ENCODE results near the gene OR10A5.
"Not testable (repeated sequence)": the region's sequence is repeated elsewhere in the genome, so short reads cannot be mapped to it uniquely, and the experiment has no call there.

Gene OR10A5

GRCh38 chr11:6876325-6876724, 30.8 kb downstream of the OR10A5 start, which contains the start of gene OR10A4:
TSS of gene OR10A4 (plus strand) at chr11:6876625. CDS start at chr11:6876648, 23 bp downstream.
- no peak for DNase-seq (ENCODE audit: low read depth)

DNA sequence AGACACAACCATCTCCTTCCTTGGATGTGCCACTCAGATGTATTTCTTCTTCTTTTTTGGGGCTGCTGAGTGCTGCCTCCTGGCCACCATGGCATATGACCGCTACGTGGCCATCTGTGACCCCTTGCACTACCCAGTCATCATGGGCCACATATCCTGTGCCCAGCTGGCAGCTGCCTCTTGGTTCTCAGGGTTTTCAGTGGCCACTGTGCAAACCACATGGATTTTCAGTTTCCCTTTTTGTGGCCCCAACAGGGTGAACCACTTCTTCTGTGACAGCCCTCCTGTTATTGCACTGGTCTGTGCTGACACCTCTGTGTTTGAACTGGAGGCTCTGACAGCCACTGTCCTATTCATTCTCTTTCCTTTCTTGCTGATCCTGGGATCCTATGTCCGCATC, 31.4 kb downstream of the OR10A5 start:
- no peak for DNase-seq (ENCODE audit: low read depth)

DNA sequence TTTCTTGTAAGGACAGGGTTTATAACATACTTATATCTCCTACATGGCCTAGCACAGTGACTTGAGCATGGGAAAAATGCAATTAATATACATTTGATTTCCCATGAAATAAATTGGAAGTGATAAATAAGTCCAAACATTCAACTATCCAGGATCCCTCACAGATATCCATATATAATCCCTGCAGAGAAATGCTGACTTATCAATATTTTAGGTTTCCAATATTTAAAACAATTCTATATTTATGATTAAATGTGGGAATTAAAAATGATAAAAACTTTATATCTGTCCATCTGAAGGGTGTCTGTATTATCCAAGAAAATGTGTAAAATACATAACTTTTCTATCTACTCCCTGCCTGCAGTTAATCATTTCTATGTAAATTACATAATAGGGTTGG, 37.3 kb downstream of the OR10A5 start:
- DNase-seq (ENCODE audit: low read depth): no peak

- DNase-seq (ENCODE audit: low read depth): not testable (repeated sequence)
Observed at GRCh38 chr11:6887711-6888110, 42.2 kb downstream of the OR10A5 start.

GRCh38 chr11:6888830-6889229, 43.3 kb downstream of the OR10A5 start:
- no peak for DNase-seq (ENCODE audit: low read depth)

DNA sequence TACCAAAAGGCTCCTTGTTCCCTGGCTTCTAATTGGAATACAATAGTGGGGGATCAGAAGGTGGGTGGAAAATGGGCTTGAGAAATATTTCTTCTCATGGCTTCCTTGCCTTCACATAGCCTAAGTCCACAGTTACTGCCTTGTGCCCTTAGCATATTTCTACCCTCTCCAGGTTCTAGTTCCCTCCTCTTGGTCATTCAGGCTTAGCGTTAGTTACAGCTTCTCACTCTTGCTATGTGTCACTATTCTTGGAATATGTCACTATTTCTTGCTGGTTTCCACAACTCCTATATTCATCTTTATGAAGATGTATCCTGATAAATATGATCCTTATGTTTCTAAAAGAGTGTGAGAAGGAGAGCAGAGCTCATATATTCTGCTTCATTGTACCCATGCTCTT, 44.4 kb downstream of the OR10A5 start:
- DNase-seq (ENCODE audit: low read depth): no peak

- DNase-seq (ENCODE audit: low read depth): no peak
Observed at GRCh38 chr11:6892400-6892799, 46.9 kb downstream of the OR10A5 start, which contains the start of gene OR2D2. TSS of gene OR2D2 (minus strand) at chr11:6892500. CDS start at chr11:6892500, 0 bp downstream.

DNA sequence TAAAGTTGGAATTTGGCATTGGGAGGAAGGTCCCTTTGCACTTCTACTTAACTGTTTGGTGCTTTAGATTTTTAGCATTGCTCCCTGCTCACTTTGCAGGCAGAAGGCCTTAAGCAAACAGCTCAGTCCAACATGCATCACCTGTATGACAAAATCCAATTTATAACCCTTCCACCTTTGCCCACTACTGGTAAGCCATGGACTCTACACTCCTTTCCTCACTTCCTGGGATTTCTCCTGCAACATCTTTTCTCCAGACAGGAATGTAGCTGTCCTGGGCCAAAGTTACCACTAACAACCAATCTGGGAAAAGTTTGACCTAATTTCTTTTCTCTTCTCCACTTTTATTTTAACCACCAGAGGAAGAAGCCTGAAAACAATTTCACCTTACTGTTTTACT, 48.6 kb downstream of the OR10A5 start:
- no peak for DNase-seq (ENCODE audit: low read depth)

GRCh38 chr11:6895010-6895409, 49.5 kb downstream of the OR10A5 start:
- no peak for DNase-seq (ENCODE audit: low read depth)
